HCT116 (cell line): Measurements from ENCODE around the gene HCN2.

ENCODE experiments used
- CEBPB ChIP-seq: IDR thresholded peaks from 2 replicates; pipeline ENCODE4 v1.6.1; 2012; ENCODE audit warnings: low read depth
- CTCF ChIP-seq, 3 experiments: fragments of 200-600 bp in 1 of 3; sonication (generic) in 1 of 3; IDR thresholded peaks in 2 of 3; conservative IDR thresholded peaks in 1 of 3; 2 replicates each; pipeline ENCODE4 v1.5.1; 2012 to 2017; ENCODE audit warnings: low read depth in 2 of 3, low read length in 2 of 3, antibody characterized with exemption in 1 of 3, borderline replicate concordance in 1 of 3, control low read depth in 1 of 3, mild to moderate bottlenecking in 1 of 3, mixed read lengths in 1 of 3, mixed run types in 1 of 3, moderate library complexity in 1 of 3; ENCODE audit not compliant: insufficient read depth in 1 of 3
- POLR2A ChIP-seq: IDR thresholded peaks from 2 replicates; pipeline ENCODE4 v1.7.0; 2011; ENCODE audit warnings: borderline replicate concordance; ENCODE audit not compliant: insufficient read depth, insufficient read length; ENCODE audit errors: extremely low read depth
- POLR2AphosphoS5 ChIP-seq: IDR thresholded peaks from 2 replicates; pipeline ENCODE4 v1.6.1; 2011; ENCODE audit warnings: mild to moderate bottlenecking, low read depth, low read length, moderate library complexity
- SRF ChIP-seq: IDR thresholded peaks from 2 replicates; pipeline ENCODE4 v1.6.1; 2012; ENCODE audit warnings: low read depth
- TCF7L2 ChIP-seq: IDR thresholded peaks from 2 replicates; pipeline ENCODE4 v1.7.0; 2011; ENCODE audit warnings: borderline replicate concordance, inconsistent platforms; ENCODE audit not compliant: insufficient read depth, insufficient read length; ENCODE audit errors: extremely low read depth
- YY1 ChIP-seq: IDR thresholded peaks from 2 replicates; pipeline ENCODE4 v1.6.1; 2011; ENCODE audit warnings: low read length, low read depth, moderate library complexity, mild to moderate bottlenecking; ENCODE audit not compliant: insufficient replicate concordance; ENCODE audit errors: extremely low read depth
- ZFX ChIP-seq: fragments of 450-650 bp; IDR thresholded peaks from 2 replicates; pipeline ENCODE4 v1.6.1; 2017

GRCh38 chr19:588741-589692, 664 bp upstream of the HCN2 start:
- TF ChIP-seq ZFX (no peak), CTCF (IDR thresholded peaks at IDR 0.05 in 2 of 3, conservative IDR thresholded peaks at IDR 0.05 in 1 of 3; ENCODE audit: borderline replicate concordance in 1 of 3, insufficient read depth in 1 of 3, low read depth in 2 of 3, low read length in 2 of 3) (no peak), CEBPB (no peak), POLR2AphosphoS5 (no peak), POLR2A (no peak), YY1 (no peak), TCF7L2 (no peak), SRF (no peak)
